Measurements from ENCODE around the gene IL15. TPM values are rescaled to one million over a fixed set of nuclear protein-coding genes. Genes with fewer than 3 reads are reported as not detected.

IL15 gene
- total RNA-seq, 4 donors from 2014 or later: 12.7 to 18.2 (median 15.9) TPM

GRCh38 chr4:141658309-141658708, 21.9 kb downstream of the IL15 start:
- Histone ChIP-seq H3K9me3 (no peaks in the 10 kb centered on the region), H3K4me3 (no peak overlapping the region), H3K27me3 (no peaks in the 10 kb centered on the region), H3K36me3 (no peaks in the 10 kb centered on the region), H3K4me1 (no peaks in the 10 kb centered on the region), H3K27ac (no peak overlapping the region)
- no peak for DNase-seq
- no peak for TF ChIP-seq CTCF (IDR thresholded peaks at IDR 0.05)
- TF ChIP-seq POLR2A (IDR thresholded peaks at IDR 0.05): no peak

- no peaks in the 10 kb centered on the region for H3K4me1 ChIP-seq
- H3K4me3 ChIP-seq: no peak overlapping the region
- no peak overlapping the region for H3K27ac ChIP-seq
- no peaks in the 10 kb centered on the region for H3K9me3 ChIP-seq
- H3K27me3 ChIP-seq: no peaks in the 10 kb centered on the region
- H3K36me3 ChIP-seq: no peaks in the 10 kb centered on the region
- no peak for DNase-seq
- TF ChIP-seq CTCF (IDR thresholded peaks at IDR 0.05) (no peak), POLR2A (IDR thresholded peaks at IDR 0.05) (no peak)
Measured at GRCh38 chr4:141659539-141659938, 23.2 kb downstream of the IL15 start.

GRCh38 chr4:141660880-141661279, 24.5 kb downstream of the IL15 start:
- H3K36me3 ChIP-seq: no peaks in the 10 kb centered on the region
- DNase-seq: no peak
- no peaks in the 10 kb centered on the region for H3K4me1 ChIP-seq
- TF ChIP-seq POLR2A (IDR thresholded peaks at IDR 0.05): no peak
- no peak for TF ChIP-seq CTCF (IDR thresholded peaks at IDR 0.05)
- H3K27ac ChIP-seq: no peak overlapping the region
- no peaks in the 10 kb centered on the region for H3K9me3 ChIP-seq
- no peaks in the 10 kb centered on the region for H3K27me3 ChIP-seq
- H3K4me3 ChIP-seq: no peak overlapping the region

- Histone ChIP-seq H3K4me1 (no peaks in the 10 kb centered on the region), H3K4me3 (no peak overlapping the region), H3K27me3 (no peaks in the 10 kb centered on the region), H3K36me3 (no peaks in the 10 kb centered on the region), H3K27ac (no peak overlapping the region), H3K9me3 (no peaks in the 10 kb centered on the region)
- no peak for TF ChIP-seq POLR2A (IDR thresholded peaks at IDR 0.05)
- TF ChIP-seq CTCF (IDR thresholded peaks at IDR 0.05): no peak
- DNase-seq: no peak
Measured at GRCh38 chr4:141668200-141668910, 32.0 kb downstream of the IL15 start.

GRCh38 chr4:141669501-141669900, 33.1 kb downstream of the IL15 start:
- no peaks in the 10 kb centered on the region for H3K27me3 ChIP-seq
- no peaks in the 10 kb centered on the region for H3K9me3 ChIP-seq
- no peaks in the 10 kb centered on the region for H3K36me3 ChIP-seq
- H3K27ac ChIP-seq: no peak overlapping the region
- H3K4me1 ChIP-seq: no peaks in the 10 kb centered on the region
- no peak for DNase-seq
- TF ChIP-seq CTCF (IDR thresholded peaks at IDR 0.05): no peak
- no peak for TF ChIP-seq POLR2A (IDR thresholded peaks at IDR 0.05)
- no peak overlapping the region for H3K4me3 ChIP-seq
